IPS-NIHi7 (cell line): ENCODE results near the gene TSPAN10.

Experiments used
- DNase-seq: peaks from one replicate; pipeline ENCODE4 v3.0.0; 2012; ENCODE audit warnings: mixed read lengths; ENCODE audit errors: extremely low spot score

The TSPAN10 gene

DNA sequence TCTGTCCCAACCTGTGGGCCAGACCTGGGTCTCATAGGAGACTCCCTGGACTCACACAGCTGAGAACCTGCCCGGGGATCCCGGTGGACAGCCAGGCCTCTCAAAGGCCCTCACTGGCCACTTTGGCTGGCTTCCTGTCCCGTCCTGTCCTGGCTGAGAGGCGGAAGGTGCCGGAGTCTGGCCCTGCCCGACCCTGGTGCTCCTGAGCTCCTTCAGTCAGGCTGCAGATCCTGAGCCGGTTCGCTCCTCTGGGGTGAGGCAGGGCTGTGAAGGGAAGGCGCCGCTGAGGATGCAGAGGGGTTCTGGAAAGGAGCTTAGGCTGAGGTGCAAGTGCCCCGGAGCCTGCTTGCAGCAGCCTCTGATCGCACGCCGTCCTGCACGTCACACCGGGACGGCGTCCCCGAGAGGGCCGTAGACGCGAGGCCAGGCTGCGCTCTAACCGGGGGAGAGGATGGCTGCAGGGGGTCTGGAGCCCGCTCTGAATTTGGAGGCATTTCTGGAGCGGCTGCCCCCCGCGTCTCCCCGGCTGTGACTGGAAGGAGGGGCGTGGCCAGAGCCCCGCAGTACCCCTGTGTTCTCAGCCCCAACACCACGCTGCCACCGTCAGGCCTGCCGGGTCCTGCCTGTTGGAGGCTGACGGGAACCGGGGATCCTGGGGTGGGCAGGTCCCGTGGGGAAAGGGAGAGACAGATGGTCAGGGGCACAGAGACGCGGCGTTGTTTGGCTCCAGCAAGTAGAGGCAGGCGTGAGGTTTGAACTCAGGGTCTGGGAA lies 51.0 kb downstream of the TSPAN10 start:
- no peak for DNase-seq

DNA sequence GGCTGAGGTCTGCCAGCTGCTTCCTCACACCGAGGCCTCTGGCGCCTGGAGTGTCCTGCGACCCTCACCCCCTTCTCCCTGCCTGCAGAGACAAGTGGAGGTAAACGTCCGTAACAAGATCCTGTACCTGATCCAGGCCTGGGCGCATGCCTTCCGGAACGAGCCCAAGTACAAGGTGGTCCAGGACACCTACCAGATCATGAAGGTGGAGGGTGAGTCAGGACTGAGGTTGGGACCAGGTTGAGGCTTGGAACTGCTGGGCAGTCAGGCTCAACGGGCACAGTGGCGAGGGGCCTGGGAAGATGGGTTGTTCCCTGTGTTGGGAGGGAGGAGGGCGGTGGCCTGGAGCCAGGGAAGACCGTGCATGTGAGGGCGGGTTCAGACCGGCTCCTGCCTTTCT lies 51.6 kb downstream of the TSPAN10 start:
- no peak for DNase-seq

DNA sequence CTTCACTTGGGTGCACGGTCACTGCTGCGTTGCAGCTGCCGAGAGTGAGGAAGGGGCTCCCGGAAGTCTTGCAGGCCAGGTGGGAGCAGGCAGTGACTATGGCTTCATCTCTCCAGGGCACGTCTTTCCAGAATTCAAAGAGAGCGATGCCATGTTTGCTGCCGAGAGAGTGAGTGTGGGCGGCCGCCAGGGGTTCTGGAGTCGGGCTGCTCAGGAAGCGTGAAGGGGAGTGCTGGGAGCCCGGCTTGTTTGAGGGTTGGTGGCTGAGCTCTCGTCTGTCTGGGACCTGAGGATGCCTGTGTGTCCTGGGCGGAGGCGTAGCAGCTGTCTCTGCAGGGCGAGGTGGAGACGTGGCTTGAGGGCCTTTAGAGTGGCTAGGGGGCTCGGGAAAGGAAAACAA lies 53.1 kb downstream of the TSPAN10 start:
- no peak for DNase-seq

DNA sequence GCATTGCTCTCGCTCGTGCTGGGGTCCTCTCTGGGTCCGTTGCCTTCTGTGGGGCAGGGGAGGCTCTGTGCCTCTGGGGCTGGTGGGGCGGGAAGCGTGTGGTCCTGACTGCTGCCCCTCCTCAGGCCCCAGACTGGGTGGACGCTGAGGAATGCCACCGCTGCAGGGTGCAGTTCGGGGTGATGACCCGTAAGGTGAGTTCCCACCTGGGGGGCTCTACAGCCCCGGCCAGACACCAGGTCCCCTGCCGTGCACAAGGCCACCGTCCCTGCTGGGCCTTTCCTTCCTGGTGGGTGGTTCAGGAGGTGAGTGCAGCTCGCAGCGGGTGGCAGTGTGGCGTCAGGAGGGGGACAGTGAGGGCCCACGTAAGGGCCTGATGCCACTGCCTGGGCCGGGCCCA lies 53.6 kb downstream of the TSPAN10 start:
- no peak for DNase-seq

DNA sequence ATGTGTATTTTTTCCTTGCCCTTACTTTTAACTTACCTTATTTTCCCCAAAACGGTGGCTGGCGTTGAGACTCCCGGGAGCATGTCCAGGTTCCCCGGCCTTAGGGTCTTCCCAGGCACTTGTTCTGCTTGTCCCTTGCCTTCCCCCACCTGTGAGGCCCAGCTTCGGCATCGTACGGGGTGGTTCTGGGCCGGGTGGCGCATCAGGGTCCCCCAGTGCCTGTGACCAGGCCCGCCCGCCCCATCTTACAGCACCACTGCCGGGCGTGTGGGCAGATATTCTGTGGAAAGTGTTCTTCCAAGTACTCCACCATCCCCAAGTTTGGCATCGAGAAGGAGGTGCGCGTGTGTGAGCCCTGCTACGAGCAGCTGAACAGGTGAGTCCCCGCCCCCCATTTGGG lies 54.2 kb downstream of the TSPAN10 start:
- DNase-seq = no peak

DNA sequence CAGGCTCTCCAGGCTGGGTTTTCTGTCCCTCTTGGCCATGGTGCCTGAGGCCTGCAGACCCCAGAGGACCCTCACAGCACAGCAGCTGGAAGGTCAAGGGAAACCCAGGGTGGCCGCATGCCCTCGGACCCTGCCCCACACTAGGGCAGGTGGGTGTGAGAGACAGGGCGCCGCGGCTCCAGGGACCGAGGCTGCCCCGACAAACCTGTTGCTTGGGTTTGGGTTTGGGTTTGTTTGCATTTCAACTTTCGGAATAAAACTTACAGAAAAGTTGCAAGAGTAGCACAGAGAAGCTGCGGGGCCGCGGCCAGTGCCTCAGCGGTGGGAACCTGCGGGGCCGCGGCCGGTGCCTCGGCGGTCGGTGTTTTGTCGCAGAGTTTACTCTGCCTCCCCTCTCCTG lies 54.6 kb downstream of the TSPAN10 start:
- DNase-seq = no peak

- DNase-seq = peak; percentile 62
These were observed 56.7 kb downstream of the TSPAN10 start for GRCh38 chr17:81693509-81694210.

GRCh38 chr17:81694810-81695209 lies 57.8 kb downstream of the TSPAN10 start:
- no peak for DNase-seq

- no peak for DNase-seq
These were observed 58.2 kb downstream of the TSPAN10 start for GRCh38 chr17:81695211-81695610.

DNA sequence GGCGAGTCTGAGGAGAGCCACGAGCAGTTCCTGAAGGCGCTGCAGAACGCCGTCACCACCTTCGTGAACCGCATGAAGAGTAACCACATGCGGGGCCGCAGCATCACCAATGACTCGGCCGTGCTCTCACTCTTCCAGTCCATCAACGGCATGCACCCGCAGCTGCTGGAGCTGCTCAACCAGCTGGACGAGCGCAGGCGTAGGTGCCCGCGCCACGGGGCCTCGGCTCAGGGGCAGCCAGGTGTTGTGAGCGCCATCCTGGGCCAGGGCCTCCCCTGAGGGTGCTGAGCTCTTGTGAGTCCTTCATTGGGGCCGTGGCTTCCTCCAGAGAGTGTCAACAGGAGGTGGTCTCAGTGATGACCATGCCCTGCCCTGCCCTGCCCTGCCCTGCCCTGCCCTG lies 58.8 kb downstream of the TSPAN10 start:
- DNase-seq = no peak

DNA sequence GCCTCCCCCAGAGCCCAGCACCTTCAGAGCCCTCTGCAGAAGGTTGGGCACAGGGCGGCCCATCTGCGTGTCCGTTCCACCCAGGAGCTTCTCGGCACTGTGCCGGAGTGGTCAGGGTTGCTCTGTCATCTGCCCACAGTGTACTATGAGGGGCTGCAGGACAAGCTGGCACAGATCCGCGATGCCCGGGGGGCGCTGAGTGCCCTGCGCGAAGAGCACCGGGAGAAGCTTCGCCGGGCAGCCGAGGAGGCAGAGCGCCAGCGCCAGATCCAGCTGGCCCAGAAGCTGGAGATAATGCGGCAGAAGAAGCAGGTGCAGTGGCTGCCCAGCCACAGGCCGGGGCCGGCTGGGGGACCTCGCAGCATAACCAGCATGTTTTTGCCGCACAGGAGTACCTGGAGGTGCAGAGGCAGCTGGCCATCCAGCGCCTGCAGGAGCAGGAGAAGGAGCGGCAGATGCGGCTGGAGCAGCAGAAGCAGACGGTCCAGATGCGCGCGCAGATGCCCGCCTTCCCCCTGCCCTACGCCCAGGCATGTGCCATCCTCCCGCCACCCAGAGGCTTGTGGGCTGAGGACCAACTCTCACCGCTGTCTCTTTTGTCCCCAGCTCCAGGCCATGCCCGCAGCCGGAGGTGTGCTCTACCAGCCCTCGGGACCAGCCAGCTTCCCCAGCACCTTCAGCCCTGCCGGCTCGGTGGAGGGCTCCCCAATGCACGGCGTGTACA lies 59.4 kb downstream of the TSPAN10 start:
- no peak for DNase-seq

GRCh38 chr17:81697261-81698044 lies 60.5 kb downstream of the TSPAN10 start:
- no peak for DNase-seq
